ENCODE measurements around the gene CDK19. TPM values are rescaled to one million over a fixed set of nuclear protein-coding genes. Genes with fewer than 3 reads are reported as not detected.

The CDK19 gene
- polyA plus RNA-seq, 1 of the 3 experiments (the other 2 are of a cell fraction), result 6.5 TPM

- Histone ChIP-seq H3K9ac (no peak overlapping the region), H3K9me3 (no peaks in the 10 kb centered on the region), H2AFZ (ENCODE audit: low read depth) (peak overlapping the region; percentile 53; the same call in 1 of the 2 replicates), H3K4me1 (ENCODE audit: control insufficient read depth in 1 of 2, insufficient read depth in 2 of 2, low read depth in 1 of 2, low read length in 1 of 2) (no peaks in the 10 kb centered on the region), H3K27ac (ENCODE audit: low read depth in 2 of 2, low read length in 1 of 2) (peak overlapping the region in 1 of 2 experiments; percentile 62; a peak in 2 of 4 replicates), H3K79me2 (ENCODE audit: insufficient read depth) (no peaks in the 10 kb centered on the region), H3K36me3 (replicated peaks in 1 of 2; ENCODE audit: control insufficient read depth in 1 of 2, insufficient read depth in 2 of 2, low read length in 1 of 2) (no peaks in the 10 kb centered on the region), H3F3A (replicated peaks; ENCODE audit: insufficient read depth) (peaks cover 4% of the 10 kb centered on the region), H3K4me2 (no peak overlapping the region), H3K4me3 (ENCODE audit: low read depth in 2 of 2, low read length in 1 of 2) (no peak overlapping the region), H3K9me2 (no peaks in the 10 kb centered on the region), H3K27me3 (ENCODE audit: insufficient read depth) (no peaks in the 10 kb centered on the region), H4K20me1 (ENCODE audit: insufficient read depth) (no peaks in the 10 kb centered on the region)
- no peak for TF ChIP-seq SMC3 (IDR thresholded peaks at IDR 0.05; ENCODE audit: low read depth, low read length)
- no peak for TF ChIP-seq RFX5 (IDR thresholded peaks at IDR 0.05; ENCODE audit: low read length)
- TF ChIP-seq RCOR1 (IDR thresholded peaks at IDR 0.05; ENCODE audit: low read length), result no peak
- no peak for TF ChIP-seq TAF1 (IDR thresholded peaks at IDR 0.05; ENCODE audit: borderline replicate concordance, low read depth, low read length)
- TF ChIP-seq YY1 (IDR thresholded peaks at IDR 0.05; ENCODE audit: low read depth), result no peak
- no peak for TF ChIP-seq PBX3 (IDR thresholded peaks at IDR 0.05)
- no peak for TF ChIP-seq FOXM1 (IDR thresholded peaks at IDR 0.05; ENCODE audit: low read depth)
- TF ChIP-seq, protein P1, sequence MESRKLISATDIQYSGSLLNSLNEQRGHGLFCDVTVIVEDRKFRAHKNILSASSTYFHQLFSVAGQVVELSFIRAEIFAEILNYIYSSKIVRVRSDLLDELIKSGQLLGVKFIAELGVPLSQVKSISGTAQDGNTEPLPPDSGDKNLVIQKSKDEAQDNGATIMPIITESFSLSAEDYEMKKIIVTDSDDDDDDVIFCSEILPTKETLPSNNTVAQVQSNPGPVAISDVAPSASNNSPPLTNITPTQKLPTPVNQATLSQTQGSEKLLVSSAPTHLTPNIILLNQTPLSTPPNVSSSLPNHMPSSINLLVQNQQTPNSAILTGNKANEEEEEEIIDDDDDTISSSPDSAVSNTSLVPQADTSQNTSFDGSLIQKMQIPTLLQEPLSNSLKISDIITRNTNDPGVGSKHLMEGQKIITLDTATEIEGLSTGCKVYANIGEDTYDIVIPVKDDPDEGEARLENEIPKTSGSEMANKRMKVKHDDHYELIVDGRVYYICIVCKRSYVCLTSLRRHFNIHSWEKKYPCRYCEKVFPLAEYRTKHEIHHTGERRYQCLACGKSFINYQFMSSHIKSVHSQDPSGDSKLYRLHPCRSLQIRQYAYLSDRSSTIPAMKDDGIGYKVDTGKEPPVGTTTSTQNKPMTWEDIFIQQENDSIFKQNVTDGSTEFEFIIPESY (IDR thresholded peaks at IDR 0.05; ENCODE audit: borderline replicate concordance, low read depth), result no peak
- no peak for TF ChIP-seq CHD2 (IDR thresholded peaks at IDR 0.05; ENCODE audit: low read length, partially characterized antibody)
- no peak for TF ChIP-seq TEAD4 (IDR thresholded peaks at IDR 0.05; ENCODE audit: borderline replicate concordance, insufficient read depth)
- TF ChIP-seq RAD21 (IDR thresholded peaks at IDR 0.05; ENCODE audit: low read length), result no peak
- TF ChIP-seq FOSL2 (IDR thresholded peaks at IDR 0.05; ENCODE audit: borderline replicate concordance, low read depth), result no peak
- TF ChIP-seq MEF2A (IDR thresholded peaks at IDR 0.05; ENCODE audit: borderline replicate concordance, low read depth), result no peak
- ChIA-PET CTCF (interaction anchor here (1.3 kb wide), 1 partner anchor 45 kb away, joined by 3 read pairs; no protein-coding TSS in a partner anchor), POLR2A (no interaction called here)
- DNase-seq, result no peak
These were observed 242.1 kb downstream of the CDK19 start for GRCh38 chr6:110573136-110573535.

DNA sequence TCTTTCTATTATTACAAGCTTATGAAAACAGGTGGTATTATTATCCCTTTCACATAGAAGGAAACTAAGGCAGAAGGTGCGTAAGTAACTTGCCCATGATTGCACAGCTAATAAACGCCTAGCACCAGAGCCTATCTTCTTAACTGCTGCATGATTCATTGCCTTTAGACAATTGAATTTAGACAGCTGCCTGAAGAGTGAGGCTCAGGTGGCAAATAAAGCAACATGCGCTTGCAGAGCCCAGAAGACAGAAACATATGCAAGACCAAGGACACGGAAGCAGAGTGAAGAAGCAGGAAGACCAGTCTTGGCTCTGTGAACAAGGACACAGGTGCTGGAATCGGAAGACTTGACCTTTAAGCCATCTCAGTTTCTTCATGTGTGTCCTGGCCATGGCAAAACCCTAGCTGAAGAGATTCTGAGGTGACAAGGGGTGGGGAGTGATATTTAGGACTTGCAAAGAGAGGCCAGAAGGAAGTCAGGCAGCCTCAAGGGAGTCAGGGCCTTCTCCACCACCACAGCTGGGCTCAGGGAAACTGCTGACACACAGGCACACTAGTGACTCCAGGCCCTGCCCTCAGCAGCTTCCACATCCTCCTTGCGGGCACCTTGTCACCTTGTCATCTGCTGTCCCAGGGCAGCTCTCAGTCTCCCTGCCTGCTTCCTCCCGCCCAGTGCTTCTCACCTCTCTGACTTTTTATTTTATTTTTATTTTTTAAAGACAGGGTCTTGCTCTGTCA, 247.1 kb downstream of the CDK19 start:
- H3K4me2 ChIP-seq, result no peak overlapping the region
- H4K20me1 ChIP-seq (ENCODE audit: insufficient read depth), result no peaks in the 10 kb centered on the region
- no peak overlapping the region for H3K27ac ChIP-seq (ENCODE audit: low read depth in 2 of 2, low read length in 1 of 2)
- no peaks in the 10 kb centered on the region for H3F3A ChIP-seq (replicated peaks; ENCODE audit: insufficient read depth)
- no peak overlapping the region for H2AFZ ChIP-seq (ENCODE audit: low read depth)
- no peaks in the 10 kb centered on the region for H3K9me2 ChIP-seq
- peaks cover 0 to 8% of the 10 kb centered on the region in 2 experiments; a peak in 1 of 4 replicates for H3K4me1 ChIP-seq (ENCODE audit: control insufficient read depth in 1 of 2, insufficient read depth in 2 of 2, low read depth in 1 of 2, low read length in 1 of 2)
- H3K79me2 ChIP-seq (ENCODE audit: insufficient read depth), result no peaks in the 10 kb centered on the region
- H3K9ac ChIP-seq, result no peak overlapping the region
- ChIA-PET CTCF (interaction anchor here (0.7 kb wide), 1 partner anchor 40 kb away, joined by 4 read pairs; no protein-coding TSS in a partner anchor), POLR2A (no interaction called here)
- no peak for DNase-seq
- WGBS (ENCODE audit: low lambda C conversion rate), result 98% methylated on average over 7 of the region's 7 CpGs
- H3K9me3 ChIP-seq, result no peaks in the 10 kb centered on the region
- no peaks in the 10 kb centered on the region for H3K27me3 ChIP-seq (ENCODE audit: insufficient read depth)
- no peaks in the 10 kb centered on the region for H3K36me3 ChIP-seq (replicated peaks in 1 of 2; ENCODE audit: control insufficient read depth in 1 of 2, insufficient read depth in 2 of 2, low read length in 1 of 2)
- H3K4me3 ChIP-seq (ENCODE audit: low read depth in 2 of 2, low read length in 1 of 2), result no peak overlapping the region
- TF ChIP-seq FOXM1 (IDR thresholded peaks at IDR 0.05; ENCODE audit: low read depth), result no peak
- no peak for TF ChIP-seq FOXJ3 (CRISPR knock-in tag; IDR thresholded peaks at IDR 0.05)
- no peak for TF ChIP-seq SIN3A (IDR thresholded peaks at IDR 0.05; ENCODE audit: borderline replicate concordance, low read depth, low read length)
- TF ChIP-seq MEF2A (IDR thresholded peaks at IDR 0.05; ENCODE audit: borderline replicate concordance, low read depth), result no peak
- no peak for TF ChIP-seq RXRA (IDR thresholded peaks at IDR 0.05; ENCODE audit: borderline replicate concordance, low read depth)
- TF ChIP-seq YY1 (IDR thresholded peaks at IDR 0.05; ENCODE audit: low read depth), result no peak
- TF ChIP-seq GATA2 (CRISPR knock-in tag; IDR thresholded peaks at IDR 0.05), result no peak

Data from SK-N-SH (cell line).